Smooth muscle cell (in vitro differentiated cells): ENCODE results near the gene TPD52L2. TPM values are rescaled to one million over a fixed set of nuclear protein-coding genes. Genes with fewer than 3 reads are reported as not detected.

Source experiments
- DNase-seq: peaks from one replicate; lab custom pipeline; 2025; ENCODE audit not compliant: unreplicated experiment; lab: John Stamatoyannopoulos, UW
- H2AFZ ChIP-seq: fragments of 200-600 bp; sonication (generic); 2 replicates; pipeline ENCODE4 v1.6.0; 2016; ENCODE audit warnings: antibody characterized with exemption, low read depth, mild to moderate bottlenecking
- H3F3A ChIP-seq: fragments of 200-600 bp; sonication (generic); 2 replicates; pipeline ENCODE4 v1.6.0; 2017; ENCODE audit warnings: antibody characterized with exemption, low read depth
- H3K27ac ChIP-seq: fragments of 200-600 bp; sonication (generic); 2 replicates; pipeline ENCODE4 v1.5.1; 2016; ENCODE audit warnings: low read depth, mild to moderate bottlenecking
- H3K27me3 ChIP-seq: fragments of 200-600 bp; sonication (generic); 2 replicates; pipeline ENCODE4 v1.6.1; 2016; ENCODE audit warnings: low read depth, mild to moderate bottlenecking
- H3K36me3 ChIP-seq: fragments of 200-600 bp; sonication (generic); 2 replicates; pipeline ENCODE4 v1.5.1; 2016; ENCODE audit warnings: low read depth
- H3K4me1 ChIP-seq: fragments of 200-600 bp; sonication (generic); 2 replicates; pipeline ENCODE4 v1.5.1; 2016; ENCODE audit warnings: low read depth
- H3K4me2 ChIP-seq: fragments of 200-600 bp; sonication (generic); 2 replicates; pipeline ENCODE4 v1.6.0; 2016; ENCODE audit warnings: mild to moderate bottlenecking
- H3K4me3 ChIP-seq: fragments of 200-600 bp; sonication (generic); 2 replicates; pipeline ENCODE4 v1.5.1; 2016; ENCODE audit warnings: mild to moderate bottlenecking
- H3K79me2 ChIP-seq: fragments of 200-600 bp; sonication (generic); 2 replicates; pipeline ENCODE4 v1.6.0; 2016; ENCODE audit warnings: low read depth, mild to moderate bottlenecking
- H3K9ac ChIP-seq: fragments of 200-600 bp; sonication (generic); 2 replicates; pipeline ENCODE4 v1.6.0; 2016; ENCODE audit warnings: low read depth
- H3K9me3 ChIP-seq: fragments of 200-600 bp; sonication (generic); replicated peaks from 2 replicates; pipeline ENCODE4 v1.5.1; 2016; ENCODE audit warnings: low read depth
- H4K20me1 ChIP-seq: fragments of 200-600 bp; sonication (generic); 2 replicates; pipeline ENCODE4 v1.6.0; 2016; ENCODE audit warnings: low read depth
- CTCF ChIP-seq: fragments of 200-600 bp; sonication (generic); IDR thresholded peaks from 2 replicates; pipeline ENCODE4 v1.5.1; 2017; ENCODE audit warnings: borderline replicate concordance, mild to moderate bottlenecking, antibody characterized with exemption; ENCODE audit not compliant: insufficient read depth, poor library complexity, severe bottlenecking
- WGBS: methylation state at CpG from one replicate; pipeline ENCODE4 v1.1.7; 2016; ENCODE audit warnings: low lambda C conversion rate; 5-methylcytosine and 5-hydroxymethylcytosine counted together
- polyA plus RNA-seq: library from polyadenylated mRNA; unstranded; fragments of >200 nt; fragmentation: Nextera tagmentation; extraction: Ambion mirVana; gene quantifications from 2 replicates; pipeline ENCODE4 v1.2.1, GENCODE V29; 2016
- total RNA-seq: library from RNA; depleted of rRNA; stranded (reverse); fragments of >200 nt; gene quantifications from 2 replicates; pipeline ENCODE4 v1.2.3, GENCODE V29; 2014

The TPD52L2 gene
- total and polyA plus RNA-seq, 2 experiments from 2014 or later: 74.4 to 93.8 TPM

GRCh38 chr20:63836458-63837344, 28.4 kb upstream of the TPD52L2 start:
- Histone ChIP-seq H3K27ac (no peak overlapping the region), H3K9me3 (no peaks in the 10 kb centered on the region), H3K4me2 (no peak overlapping the region), H3K4me3 (no peak overlapping the region), H3K4me1 (peaks cover 13% of the 10 kb centered on the region), H2AFZ (no peak overlapping the region), H3F3A (no peaks in the 10 kb centered on the region), H3K79me2 (no peaks in the 10 kb centered on the region), H3K36me3 (no peaks in the 10 kb centered on the region), H4K20me1 (no peaks in the 10 kb centered on the region), H3K27me3 (no peaks in the 10 kb centered on the region), H3K9ac (no peak overlapping the region)
- no peak for TF ChIP-seq CTCF
- DNase-seq: no peak
- WGBS: 92% methylated on average over 20 of the region's 27 CpGs

DNA sequence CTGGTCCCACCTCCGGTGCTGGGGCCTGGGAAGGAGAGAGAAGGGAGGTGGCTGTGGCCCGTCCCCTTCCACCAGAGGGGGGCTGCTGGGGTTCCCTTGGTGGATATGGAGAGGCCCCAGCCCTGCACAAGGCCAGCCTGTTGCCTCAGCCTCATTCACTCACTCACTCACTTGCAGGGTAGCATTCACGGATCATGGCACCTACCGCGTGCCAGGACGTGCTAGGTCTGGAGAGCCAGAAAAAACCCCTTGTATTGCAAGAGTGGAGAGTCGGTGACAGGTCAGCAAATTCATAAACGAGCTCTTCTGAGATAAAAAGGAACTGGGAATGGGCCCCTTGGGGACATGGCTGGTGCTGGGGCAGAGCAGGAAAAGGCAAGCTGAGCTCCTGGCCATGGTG, 27.6 kb upstream of the TPD52L2 start:
- H3K36me3 ChIP-seq: no peaks in the 10 kb centered on the region
- H3K4me2 ChIP-seq: no peak overlapping the region
- 80% methylated on average over 8 of the region's 8 CpGs for WGBS
- H3K4me1 ChIP-seq: peaks cover 13% of the 10 kb centered on the region
- H3K27me3 ChIP-seq: no peaks in the 10 kb centered on the region
- H2AFZ ChIP-seq: no peak overlapping the region
- no peak for TF ChIP-seq CTCF
- H3F3A ChIP-seq: no peaks in the 10 kb centered on the region
- H3K79me2 ChIP-seq: no peaks in the 10 kb centered on the region
- no peak overlapping the region for H3K4me3 ChIP-seq
- no peak for DNase-seq
- H3K27ac ChIP-seq: no peak overlapping the region
- no peaks in the 10 kb centered on the region for H4K20me1 ChIP-seq
- no peaks in the 10 kb centered on the region for H3K9me3 ChIP-seq
- no peak overlapping the region for H3K9ac ChIP-seq

DNA sequence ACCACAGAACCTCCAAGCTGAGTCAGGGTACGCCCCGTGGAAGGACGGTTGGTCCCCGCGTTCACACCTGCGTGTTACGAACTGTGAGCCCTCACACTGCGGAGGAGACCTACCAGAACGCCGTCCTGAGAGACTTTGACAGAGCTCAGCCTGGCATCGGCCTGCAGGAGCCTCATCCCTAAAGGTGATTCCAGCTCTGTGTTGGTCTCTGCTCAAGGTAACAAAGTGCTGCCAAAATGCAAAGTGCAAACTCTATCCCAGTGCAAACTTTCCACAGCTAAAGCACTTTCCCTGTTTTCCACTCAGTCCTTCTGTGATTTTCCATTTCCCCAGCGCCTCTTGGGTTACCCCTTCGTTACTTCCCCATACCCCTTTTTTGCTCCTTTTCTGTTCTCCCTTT, 25.4 kb upstream of the TPD52L2 start:
- no peak for DNase-seq
- Histone ChIP-seq H3K27ac (no peak overlapping the region), H3K36me3 (no peaks in the 10 kb centered on the region), H3K4me2 (no peak overlapping the region), H3K9ac (no peak overlapping the region), H2AFZ (no peak overlapping the region), H3K9me3 (no peaks in the 10 kb centered on the region), H3K27me3 (no peaks in the 10 kb centered on the region), H3K4me3 (no peak overlapping the region), H3F3A (no peaks in the 10 kb centered on the region), H4K20me1 (no peaks in the 10 kb centered on the region), H3K79me2 (no peaks in the 10 kb centered on the region), H3K4me1 (peaks cover 7% of the 10 kb centered on the region)
- WGBS: 95% methylated on average over 13 of the region's 13 CpGs
- TF ChIP-seq CTCF: no peak
